Activated CD8-positive, alpha-beta T cell treated with anti-CD3 and anti-CD28 coated beads, Interleukin-2, amount 10 ng/mL, durations not matched to agents 7 days and 5 days (primary cell): ENCODE results near the gene UNC80. TPM values are rescaled to one million over a fixed set of nuclear protein-coding genes. Genes with fewer than 3 reads are reported as not detected.

ENCODE experiments used
- ATAC-seq: fragments of 150-1000 bp; cut with Tn5 transposase; one replicate; pipeline ENCODE4 v1.10.0; 2021; ENCODE audit warnings: moderate library complexity
- CTCF ChIA-PET: fragments of 350-600 bp; sonication (Branson Sonifier 250); formaldehyde crosslinking; loops from one replicate; lab custom pipeline; 2021; ENCODE audit warnings: antibody characterized with exemption; lab: Charles Lee
- POLR2A ChIA-PET: fragments of 350-600 bp; sonication (Branson Sonifier 250); formaldehyde crosslinking; loops from one replicate; lab custom pipeline; 2021; ENCODE audit warnings: antibody characterized with exemption; lab: Charles Lee
- DNase-seq: peaks from one replicate; pipeline ENCODE4 v3.0.0-alpha.2; 2020
- H3K27ac Mint-ChIP-seq: one replicate; pipeline ENCODE4 v1.8.0; 2021; ENCODE audit warnings: mild to moderate bottlenecking, mixed read lengths
- H3K27me3 Mint-ChIP-seq: one replicate; pipeline ENCODE4 v1.8.0; 2021; ENCODE audit warnings: low read depth, mixed read lengths
- H3K36me3 Mint-ChIP-seq: one replicate; pipeline ENCODE4 v1.8.0; 2021; ENCODE audit warnings: low read depth, mixed read lengths
- H3K4me1 Mint-ChIP-seq: one replicate; pipeline ENCODE4 v1.8.0; 2021; ENCODE audit warnings: low read depth, mixed read lengths
- H3K4me3 Mint-ChIP-seq: one replicate; pipeline ENCODE4 v1.8.0; 2021; ENCODE audit warnings: mild to moderate bottlenecking, mixed read lengths
- H3K9me3 Mint-ChIP-seq: one replicate; pipeline ENCODE4 v1.8.0; 2022; ENCODE audit warnings: mixed read lengths; ENCODE audit not compliant: insufficient read depth
- total RNA-seq, 2 experiments: library from RNA; stranded (reverse); gene quantifications; one replicate each; pipeline ENCODE4 v1.2.3, GENCODE V29; 2021

UNC80 gene
- total RNA-seq, 2 experiments from 2014 or later, result not detected

DNA sequence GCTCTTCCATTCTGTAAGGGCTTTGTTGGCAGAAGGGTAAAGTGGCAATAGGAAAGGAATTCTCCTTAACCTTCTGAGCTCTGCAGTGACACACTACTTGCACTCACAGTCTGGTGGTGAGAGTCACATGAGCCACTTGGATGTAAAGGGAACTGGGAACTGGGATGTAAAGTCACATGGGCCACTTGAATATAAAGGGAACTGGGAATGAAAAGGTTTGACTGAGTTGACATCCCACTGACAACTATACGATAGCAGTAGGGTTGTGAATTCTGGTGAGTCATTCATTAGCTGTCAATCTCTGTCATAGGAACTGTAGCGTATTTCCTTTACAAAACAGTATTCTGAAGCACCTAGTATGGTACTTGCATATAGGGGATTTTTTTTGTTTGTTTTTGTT is 236.3 kb downstream of the UNC80 start:
- CTCF ChIA-PET, result no interaction called here
- no peak overlapping the region for H3K27ac Mint-ChIP-seq
- ATAC-seq (no peak), DNase-seq (no peak)
- H3K9me3 Mint-ChIP-seq, result no peaks in the 10 kb centered on the region
- POLR2A ChIA-PET, result no interaction called here
- peaks cover 58% of the 10 kb centered on the region for H3K36me3 Mint-ChIP-seq
- no peak overlapping the region for H3K4me3 Mint-ChIP-seq
- H3K4me1 Mint-ChIP-seq, result peaks cover 54% of the 10 kb centered on the region
- H3K27me3 Mint-ChIP-seq, result no peaks in the 10 kb centered on the region

DNA sequence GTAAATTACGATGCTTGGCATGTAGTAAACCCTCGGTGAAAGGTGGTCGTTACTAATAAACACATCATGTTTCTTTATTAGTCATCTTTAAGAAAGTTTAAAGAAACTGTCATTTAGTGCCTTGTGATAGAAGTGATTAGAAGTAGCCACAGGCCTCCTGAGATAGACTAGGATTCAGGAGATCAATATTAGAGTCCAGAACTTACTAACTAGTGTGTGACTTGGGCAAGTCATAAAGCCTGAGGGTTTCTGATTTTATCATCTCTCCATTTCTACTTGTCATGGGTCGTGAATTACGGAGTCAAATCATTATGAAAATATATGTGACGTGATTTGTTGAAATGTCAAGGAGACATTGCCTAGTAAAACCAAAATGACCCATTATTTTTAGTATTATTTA is 237.5 kb downstream of the UNC80 start:
- Mint-ChIP-seq H3K27me3 (no peaks in the 10 kb centered on the region), H3K9me3 (no peaks in the 10 kb centered on the region), H3K36me3 (peaks cover 53% of the 10 kb centered on the region), H3K4me1 (peaks cover 47% of the 10 kb centered on the region), H3K27ac (no peak overlapping the region), H3K4me3 (no peak overlapping the region)
- CTCF ChIA-PET, result interaction anchor here (1.6 kb wide), 1 partner anchor 11 kb away, joined by 3 read pairs; no protein-coding TSS in a partner anchor
- ATAC-seq (no peak), DNase-seq (no peak)
- POLR2A ChIA-PET, result no interaction called here

DNA sequence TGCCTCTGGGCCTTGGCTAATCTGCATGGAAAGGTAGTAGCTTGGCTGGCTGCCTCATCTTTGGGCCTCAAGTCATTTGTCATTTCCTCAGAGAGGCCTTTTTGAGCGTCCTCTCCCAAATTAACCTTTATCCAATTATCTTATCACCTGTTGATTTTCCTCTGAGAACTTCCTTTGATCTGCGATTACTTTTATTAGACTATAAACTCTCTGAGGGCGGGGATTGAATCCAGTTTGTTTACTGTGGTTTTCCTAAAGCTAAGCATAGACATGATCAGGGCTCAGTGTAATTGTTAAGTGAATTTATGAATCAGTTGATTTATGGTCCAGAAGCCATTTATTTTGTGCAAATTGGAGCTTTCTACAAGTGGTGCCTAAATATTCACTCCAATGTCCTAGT is 238.3 kb downstream of the UNC80 start:
- CTCF ChIA-PET, result interaction anchor here (1.6 to 1.8 kb wide), 2 partner anchors 11 to 188 kb away, joined by 3 to 7 read pairs; no protein-coding TSS in a partner anchor
- DNase-seq, result no peak
- H3K36me3 Mint-ChIP-seq, result peaks cover 49% of the 10 kb centered on the region
- POLR2A ChIA-PET, result no interaction called here
- H3K4me3 Mint-ChIP-seq, result no peak overlapping the region
- H3K9me3 Mint-ChIP-seq, result no peaks in the 10 kb centered on the region
- ATAC-seq, result no peak
- H3K27me3 Mint-ChIP-seq, result no peaks in the 10 kb centered on the region
- H3K4me1 Mint-ChIP-seq, result peaks cover 39% of the 10 kb centered on the region
- H3K27ac Mint-ChIP-seq, result no peak overlapping the region

DNA sequence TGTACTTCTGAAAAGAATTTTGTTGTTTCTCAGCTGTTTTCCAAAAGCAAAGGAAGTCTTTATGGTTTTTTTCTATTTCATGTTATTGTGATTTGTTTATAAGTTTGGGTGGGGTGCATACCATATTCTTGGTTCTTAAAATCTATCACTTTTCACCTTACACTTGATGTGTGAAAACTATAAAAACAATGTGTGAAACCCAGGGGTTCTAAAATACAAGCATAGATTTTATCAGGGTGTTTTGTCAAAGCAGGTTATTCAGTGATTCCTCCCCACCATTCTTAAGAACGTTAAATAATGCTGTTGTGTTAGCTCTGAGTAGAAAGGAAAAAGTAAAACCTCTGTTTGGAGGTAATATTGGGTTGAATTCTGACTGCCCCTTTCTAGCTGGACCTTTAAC is 248.5 kb downstream of the UNC80 start:
- H3K4me1 Mint-ChIP-seq, result no peaks in the 10 kb centered on the region
- ATAC-seq (no peak), DNase-seq (no peak)
- no peak overlapping the region for H3K27ac Mint-ChIP-seq
- ChIA-PET CTCF (interaction anchor here (1.4 kb wide), 1 partner anchor 176 kb away, joined by 3 read pairs; no protein-coding TSS in a partner anchor), POLR2A (no interaction called here)
- no peaks in the 10 kb centered on the region for H3K27me3 Mint-ChIP-seq
- H3K9me3 Mint-ChIP-seq, result no peaks in the 10 kb centered on the region
- peaks cover 57% of the 10 kb centered on the region for H3K36me3 Mint-ChIP-seq
- H3K4me3 Mint-ChIP-seq, result no peak overlapping the region

DNA sequence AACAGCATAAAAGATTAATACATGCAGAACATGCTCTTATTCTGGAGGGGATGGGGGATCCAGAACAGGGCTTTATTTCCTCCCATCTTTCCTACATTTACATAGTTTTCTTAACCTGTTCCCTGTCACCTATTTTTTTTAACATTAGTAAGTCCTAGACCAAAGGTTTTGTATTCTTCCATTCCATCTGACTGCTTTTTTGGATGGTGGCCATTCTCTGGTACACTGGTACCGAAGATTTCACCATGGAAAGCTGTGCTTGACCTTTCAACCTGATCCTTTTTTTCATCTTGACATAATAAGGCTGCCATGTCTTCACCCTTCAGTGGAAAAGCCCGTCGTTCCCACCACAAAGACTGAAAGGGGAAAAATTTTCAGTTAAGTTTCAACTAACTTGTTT is 251.2 kb downstream of the UNC80 start:
- CTCF ChIA-PET, result no interaction called here
- H3K4me1 Mint-ChIP-seq, result no peaks in the 10 kb centered on the region
- POLR2A ChIA-PET, result no interaction called here

DNA sequence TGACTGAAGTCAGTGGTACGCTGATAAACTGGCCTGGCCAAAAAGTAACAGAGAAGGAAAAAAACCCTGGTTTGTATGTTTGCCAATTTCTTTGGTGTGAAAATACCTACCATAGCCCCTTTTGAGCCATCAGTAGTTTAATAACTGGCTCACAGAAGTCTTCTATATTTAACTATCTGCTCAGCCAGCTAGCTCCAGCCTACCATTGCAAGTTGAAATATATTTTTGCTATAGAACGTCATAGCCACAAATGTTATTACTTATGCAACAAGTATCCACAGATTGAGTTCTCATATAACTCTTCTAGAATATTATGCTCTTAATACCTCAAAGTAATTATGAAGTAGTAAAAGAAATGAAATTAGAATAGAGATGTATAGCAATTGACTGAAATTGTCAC is 256.0 kb downstream of the UNC80 start:
- ATAC-seq, result no peak
- no peaks in the 10 kb centered on the region for H3K4me1 Mint-ChIP-seq
- H3K4me3 Mint-ChIP-seq, result no peak overlapping the region
- no peaks in the 10 kb centered on the region for H3K27me3 Mint-ChIP-seq
- POLR2A ChIA-PET, result no interaction called here
- peaks cover 38% of the 10 kb centered on the region for H3K36me3 Mint-ChIP-seq
- DNase-seq, result no peak
- H3K9me3 Mint-ChIP-seq, result no peaks in the 10 kb centered on the region
- H3K27ac Mint-ChIP-seq, result no peak overlapping the region
- CTCF ChIA-PET, result no interaction called here

More for the DNA sequence above, 251.2 kb downstream of the UNC80 start:
- no peak for DNase-seq
- H3K27ac Mint-ChIP-seq, result no peak overlapping the region
- H3K9me3 Mint-ChIP-seq, result no peaks in the 10 kb centered on the region
- H3K4me3 Mint-ChIP-seq, result no peak overlapping the region
- peaks cover 54% of the 10 kb centered on the region for H3K36me3 Mint-ChIP-seq
- no peak for ATAC-seq
- no peaks in the 10 kb centered on the region for H3K27me3 Mint-ChIP-seq

DNA sequence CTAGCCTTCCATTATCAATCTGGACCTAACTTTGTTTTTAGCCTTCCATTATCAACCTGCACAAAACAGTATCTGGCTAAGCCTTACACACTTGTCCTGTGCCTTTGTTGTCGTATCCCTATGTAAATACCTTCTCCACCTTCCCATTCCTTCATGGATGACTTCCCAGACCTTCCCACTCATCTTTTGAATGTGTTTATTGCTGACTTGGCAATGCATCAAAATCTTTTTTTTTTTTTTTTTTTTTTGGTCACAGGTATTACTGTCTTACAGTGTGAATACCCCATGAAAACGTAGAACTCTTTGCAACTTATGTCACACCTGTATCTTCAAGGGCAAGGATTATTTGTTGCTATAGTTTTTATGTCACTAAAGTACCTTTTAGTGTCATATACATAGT is 256.5 kb downstream of the UNC80 start:
- DNase-seq (no peak), ATAC-seq (no peak)
- ChIA-PET POLR2A (no interaction called here), CTCF (interaction anchor here (1.3 kb wide), 1 partner anchor 46 kb away, joined by 3 read pairs; no protein-coding TSS in a partner anchor)
- H3K4me1 Mint-ChIP-seq, result no peaks in the 10 kb centered on the region
- H3K9me3 Mint-ChIP-seq, result no peaks in the 10 kb centered on the region
- H3K36me3 Mint-ChIP-seq, result peaks cover 36% of the 10 kb centered on the region
- no peak overlapping the region for H3K4me3 Mint-ChIP-seq
- no peak overlapping the region for H3K27ac Mint-ChIP-seq
- no peaks in the 10 kb centered on the region for H3K27me3 Mint-ChIP-seq

DNA sequence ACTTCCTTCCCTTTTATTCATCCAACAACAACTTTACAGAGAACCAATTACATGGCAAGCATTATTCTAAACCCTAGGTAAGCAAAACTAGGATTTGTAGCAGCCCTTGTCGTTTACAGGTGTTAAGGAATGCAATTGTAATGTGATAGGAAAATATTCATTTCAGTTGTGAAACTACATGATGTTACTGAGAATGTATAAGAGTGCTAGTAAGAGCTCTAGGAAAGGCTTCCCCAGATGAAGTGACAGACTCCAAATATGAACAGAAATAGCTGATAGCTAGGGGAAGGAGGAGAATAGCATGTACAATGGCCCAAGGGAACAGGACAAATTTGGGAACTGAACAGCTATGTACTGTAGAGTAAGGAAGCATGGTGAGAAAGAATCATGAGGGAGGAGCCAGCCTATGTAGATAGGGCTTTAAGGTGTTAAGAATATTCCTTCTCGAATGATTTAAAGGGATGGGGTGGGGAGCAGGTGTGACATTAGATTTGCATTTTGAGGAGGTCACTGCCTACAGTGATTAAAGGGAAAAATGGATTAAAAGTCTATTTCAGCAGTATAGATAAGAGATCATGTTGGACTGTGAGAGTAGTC is 262.6 kb downstream of the UNC80 start:
- Mint-ChIP-seq H3K36me3 (peaks cover 12% of the 10 kb centered on the region), H3K4me1 (no peaks in the 10 kb centered on the region), H3K9me3 (no peaks in the 10 kb centered on the region), H3K4me3 (no peak overlapping the region), H3K27ac (no peak overlapping the region), H3K27me3 (no peaks in the 10 kb centered on the region)
- DNase-seq (no peak), ATAC-seq (no peak)
- ChIA-PET CTCF (no interaction called here), POLR2A (interaction anchor here (0.6 kb wide), 1 partner anchor 9 kb away, joined by 4 read pairs; no protein-coding TSS in a partner anchor)

DNA sequence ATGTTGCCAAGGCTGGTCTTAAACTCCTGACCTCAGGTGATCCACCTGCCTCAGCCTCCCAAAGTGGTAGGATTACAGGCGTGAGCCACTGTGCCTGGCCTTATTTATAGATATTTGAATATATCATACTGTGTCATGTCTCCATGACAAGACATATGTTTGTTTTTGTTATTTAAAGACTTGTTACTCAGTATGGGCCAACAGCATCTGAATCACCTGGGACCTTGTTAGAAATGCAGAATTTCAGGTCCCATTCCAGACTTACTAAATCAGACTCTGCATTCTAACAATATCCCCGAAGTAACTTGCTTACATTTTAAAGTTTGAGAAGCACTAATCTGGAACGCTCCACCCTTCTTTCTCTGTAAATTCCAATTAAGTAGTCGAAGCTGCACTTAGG is 264.0 kb downstream of the UNC80 start:
- Mint-ChIP-seq H3K9me3 (no peaks in the 10 kb centered on the region), H3K4me3 (no peak overlapping the region), H3K27me3 (no peaks in the 10 kb centered on the region), H3K27ac (no peak overlapping the region), H3K4me1 (no peaks in the 10 kb centered on the region), H3K36me3 (peaks cover 6% of the 10 kb centered on the region)
- no peak for ATAC-seq
- ChIA-PET POLR2A (no interaction called here), CTCF (no interaction called here)
- no peak for DNase-seq

DNA sequence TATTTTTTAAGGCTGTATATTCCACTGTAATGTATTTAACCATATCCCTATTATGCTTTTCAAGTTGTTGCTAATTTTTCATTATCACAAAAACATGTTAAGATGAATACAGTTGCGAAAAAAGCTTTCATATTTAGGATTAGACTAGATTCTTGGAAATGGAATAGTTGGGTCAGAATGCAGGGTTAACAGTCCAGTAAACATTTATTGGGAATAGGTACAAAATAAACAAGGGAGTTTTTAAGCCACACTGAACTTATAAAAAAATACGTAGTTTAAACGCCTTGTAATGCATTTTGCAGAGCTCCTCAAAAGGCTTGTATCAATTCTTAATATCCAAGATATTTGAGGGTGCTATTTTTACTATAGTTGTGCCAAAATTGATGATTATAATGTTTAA is 266.4 kb downstream of the UNC80 start:
- no peak overlapping the region for H3K27ac Mint-ChIP-seq
- ATAC-seq (no peak), DNase-seq (no peak)
- no peaks in the 10 kb centered on the region for H3K9me3 Mint-ChIP-seq
- H3K27me3 Mint-ChIP-seq, result no peaks in the 10 kb centered on the region
- no peaks in the 10 kb centered on the region for H3K4me1 Mint-ChIP-seq
- no peak overlapping the region for H3K4me3 Mint-ChIP-seq
- CTCF ChIA-PET, result interaction anchor here (1.3 kb wide), 1 partner anchor 161 kb away, joined by 3 read pairs; no protein-coding TSS in a partner anchor
- POLR2A ChIA-PET, result no interaction called here
- H3K36me3 Mint-ChIP-seq, result no peaks in the 10 kb centered on the region

DNA sequence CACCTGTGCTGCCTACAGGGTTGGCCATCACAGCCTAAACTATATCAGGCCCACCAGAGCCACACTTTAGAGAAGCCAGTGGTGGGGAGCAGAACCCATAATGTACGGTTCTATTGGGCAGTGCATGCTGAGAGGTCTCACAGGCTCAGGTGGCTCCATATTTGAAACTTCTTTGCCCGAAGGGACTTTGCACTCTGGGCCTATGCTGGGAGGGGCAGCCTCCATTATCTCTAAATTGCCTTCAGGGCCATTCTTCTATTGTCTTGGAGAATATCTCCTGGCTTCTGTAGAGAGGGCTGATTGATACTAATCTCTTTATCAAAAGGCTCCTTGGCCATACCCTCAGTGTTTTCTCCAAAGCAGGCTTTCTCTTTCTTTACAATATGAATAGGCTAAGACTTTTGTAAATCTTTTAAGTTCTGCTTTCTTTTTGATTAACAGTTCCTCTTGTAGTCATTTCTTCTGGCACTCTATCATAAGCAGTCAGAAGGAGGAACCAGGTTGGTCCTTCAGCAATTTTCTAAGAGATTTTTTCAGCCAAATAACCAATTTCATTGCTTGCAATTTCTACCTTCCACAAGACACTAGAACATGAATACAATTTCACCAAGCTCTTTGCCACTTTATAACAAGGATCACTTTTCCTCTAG is 275.3 kb downstream of the UNC80 start:
- Mint-ChIP-seq H3K27ac (no peak overlapping the region), H3K4me3 (no peak overlapping the region), H3K27me3 (no peaks in the 10 kb centered on the region), H3K36me3 (peaks cover 11% of the 10 kb centered on the region), H3K4me1 (no peaks in the 10 kb centered on the region), H3K9me3 (no peaks in the 10 kb centered on the region)
- ChIA-PET POLR2A (no interaction called here), CTCF (interaction anchor here (0.6 kb wide), 1 partner anchor 316 kb away, joined by 3 read pairs; no protein-coding TSS in a partner anchor)
- ATAC-seq (no peak), DNase-seq (no peak)
